ENCODE measurements around the gene MAIP1.

The MAIP1 gene

GRCh38 chr2:199955339-199956061 lies at the start of gene MAIP1, which contains the start of gene TYW5:
Gene MAIP1 (plus strand): TSS chr2:199955582. CDS start chr2:199955799, 217 bp downstream.
Gene TYW5 (minus strand): TSS chr2:199955491. CDS start chr2:199955470, 21 bp downstream.
- peak; percentile 86 for DNase-seq

GRCh38 chr2:199907008-199907714 lies 48.2 kb upstream of the MAIP1 start:
- DNase-seq: no peak

GRCh38 chr2:199910338-199911051 lies 44.9 kb upstream of the MAIP1 start:
- no peak for DNase-seq

GRCh38 chr2:199911052-199911876 lies 44.1 kb upstream of the MAIP1 start, which contains the start of gene C2orf69:
Gene C2orf69 (plus strand): TSS chr2:199911293. CDS start chr2:199911439, 146 bp downstream.
- DNase-seq: peak; percentile 96

- no peak for DNase-seq
Measured at GRCh38 chr2:199911877-199912161, 43.6 kb upstream of the MAIP1 start.

GRCh38 chr2:199912553-199913114 lies 42.7 kb upstream of the MAIP1 start:
- DNase-seq: peak; percentile 29

GRCh38 chr2:199914372-199914958 lies 40.9 kb upstream of the MAIP1 start:
- DNase-seq: no peak

- DNase-seq: no peak
Measured at GRCh38 chr2:199916980-199917379, 38.4 kb upstream of the MAIP1 start.

- DNase-seq: no peak
Measured at GRCh38 chr2:199922856-199923255, 32.5 kb upstream of the MAIP1 start.

GRCh38 chr2:199923924-199924323 lies 31.5 kb upstream of the MAIP1 start:
- DNase-seq: no peak

GRCh38 chr2:199926806-199927205 lies 28.6 kb upstream of the MAIP1 start:
- DNase-seq: no peak

- no peak for DNase-seq
Measured at GRCh38 chr2:199928226-199928625, 27.2 kb upstream of the MAIP1 start.

GRCh38 chr2:199928626-199929025 lies 26.8 kb upstream of the MAIP1 start:
- no peak for DNase-seq

- no peak for DNase-seq
Measured at GRCh38 chr2:199929262-199929661, 26.1 kb upstream of the MAIP1 start.

GRCh38 chr2:199932312-199932855 lies 23.0 kb upstream of the MAIP1 start:
- no peak for DNase-seq

- DNase-seq: no peak
Measured at GRCh38 chr2:199933466-199933865, 21.9 kb upstream of the MAIP1 start.

GRCh38 chr2:199936554-199936953 lies 18.8 kb upstream of the MAIP1 start:
- no peak for DNase-seq

- no peak for DNase-seq
Measured at GRCh38 chr2:199940373-199940772, 15.0 kb upstream of the MAIP1 start.

GRCh38 chr2:199943373-199943772 lies 12.0 kb upstream of the MAIP1 start:
- DNase-seq: no peak

GRCh38 chr2:199946196-199946595 lies 9.2 kb upstream of the MAIP1 start:
- DNase-seq: no peak

GRCh38 chr2:199946836-199947235 lies 8.5 kb upstream of the MAIP1 start:
- DNase-seq: no peak

- DNase-seq: no peak
Measured at GRCh38 chr2:199950396-199950795, 5.0 kb upstream of the MAIP1 start.
